Kasumi-1 (cell line): ENCODE data around the gene ARV1.
"Not testable (repeated sequence)": the region's sequence is repeated elsewhere in the genome, so short reads cannot be mapped to it uniquely, and the experiment has no call there.

Source experiments
- DNase-seq, 2 experiments: peaks; one replicate each; lab custom pipeline; 2025; lab: John Stamatoyannopoulos, UW

The ARV1 gene

DNA sequence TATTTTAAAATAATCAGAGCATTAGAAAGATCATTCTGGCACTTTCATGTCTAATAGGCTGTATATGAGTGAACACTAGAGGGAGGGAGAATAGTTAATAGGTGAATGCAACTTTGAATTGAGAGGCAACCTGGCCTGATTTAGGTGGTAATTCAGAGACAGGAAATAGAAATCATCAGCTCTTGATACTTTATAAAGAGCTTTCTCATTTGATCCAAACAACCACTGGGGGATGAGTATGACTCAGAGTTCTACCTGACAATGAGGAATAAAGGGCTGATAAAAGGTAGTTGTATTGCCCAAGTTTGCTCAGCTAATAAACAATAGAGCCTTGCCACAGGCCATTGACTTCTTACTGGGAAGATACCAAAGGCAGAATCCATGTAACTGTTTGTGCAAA is 66.4 kb downstream of the ARV1 start:
- DNase-seq = no peak

- not testable (repeated sequence) for DNase-seq
Measured at GRCh38 chr1:231045921-231046729, 67.2 kb downstream of the ARV1 start.

GRCh38 chr1:231046730-231047395 is 68.0 kb downstream of the ARV1 start:
- DNase-seq = no peak

- not testable (repeated sequence) for DNase-seq
Measured at GRCh38 chr1:231047529-231047928, 68.6 kb downstream of the ARV1 start.

DNA sequence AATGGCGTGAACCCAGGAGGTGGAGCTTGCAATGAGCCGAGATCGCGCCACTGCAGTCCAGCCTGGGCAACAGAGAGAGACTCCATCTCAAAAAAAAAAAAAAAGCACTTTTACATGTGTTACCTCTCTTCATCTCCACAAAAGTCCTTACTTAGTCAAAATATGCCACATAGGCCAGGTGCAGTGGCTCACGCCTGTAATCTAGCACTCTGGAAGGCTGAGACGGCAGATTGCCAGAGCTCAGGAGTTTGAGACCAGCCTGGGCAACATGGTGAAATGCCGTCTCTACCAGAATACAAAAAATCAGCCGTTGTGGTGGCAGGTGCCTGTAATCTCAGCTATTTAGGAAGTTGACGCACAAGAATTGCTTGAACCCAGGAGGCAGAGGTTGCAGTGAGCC is 69.5 kb downstream of the ARV1 start:
- DNase-seq = not testable (repeated sequence)

- no peak for DNase-seq
Measured at GRCh38 chr1:231049121-231049979, 70.5 kb downstream of the ARV1 start.
